A204.1 (cell line): ENCODE data around the gene ZC3H12D.

Source experiments
- FAIRE-seq: peaks from 2 replicates; lab custom pipeline; 2012; peaks lifted over from hg19 to GRCh38; lab: Jason Lieb, UNC

The ZC3H12D gene

GRCh38 chr6:149441740-149442139, 43.1 kb downstream of the ZC3H12D start:
- no peak for FAIRE-seq

- no peak for FAIRE-seq
Measured at GRCh38 chr6:149440735-149441671, 43.8 kb downstream of the ZC3H12D start.

- no peak for FAIRE-seq
Measured at GRCh38 chr6:149439626-149440025, 45.2 kb downstream of the ZC3H12D start.

- no peak for FAIRE-seq
Measured at GRCh38 chr6:149438855-149439254, 46.0 kb downstream of the ZC3H12D start.

DNA sequence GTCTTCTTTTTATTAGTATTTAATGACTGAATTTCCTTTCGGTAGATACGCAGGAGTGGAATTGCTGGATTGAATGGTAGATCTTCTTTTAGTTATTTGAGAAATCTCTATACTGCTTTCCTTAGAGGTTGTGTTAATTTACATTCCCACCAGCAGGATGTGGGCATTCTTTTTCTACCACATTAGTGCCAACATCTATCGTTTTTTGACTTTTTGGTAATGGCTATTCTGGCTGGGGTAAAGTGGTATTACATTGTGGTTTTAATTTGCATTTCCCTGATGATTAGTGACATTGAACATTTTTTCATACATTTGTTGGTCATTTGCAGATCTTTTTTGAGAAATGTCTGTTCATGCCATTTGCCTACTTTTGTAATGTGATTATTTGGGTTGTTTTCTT, 47.6 kb downstream of the ZC3H12D start:
- FAIRE-seq, result no peak

GRCh38 chr6:149436647-149437046, 48.2 kb downstream of the ZC3H12D start:
- no peak for FAIRE-seq

DNA sequence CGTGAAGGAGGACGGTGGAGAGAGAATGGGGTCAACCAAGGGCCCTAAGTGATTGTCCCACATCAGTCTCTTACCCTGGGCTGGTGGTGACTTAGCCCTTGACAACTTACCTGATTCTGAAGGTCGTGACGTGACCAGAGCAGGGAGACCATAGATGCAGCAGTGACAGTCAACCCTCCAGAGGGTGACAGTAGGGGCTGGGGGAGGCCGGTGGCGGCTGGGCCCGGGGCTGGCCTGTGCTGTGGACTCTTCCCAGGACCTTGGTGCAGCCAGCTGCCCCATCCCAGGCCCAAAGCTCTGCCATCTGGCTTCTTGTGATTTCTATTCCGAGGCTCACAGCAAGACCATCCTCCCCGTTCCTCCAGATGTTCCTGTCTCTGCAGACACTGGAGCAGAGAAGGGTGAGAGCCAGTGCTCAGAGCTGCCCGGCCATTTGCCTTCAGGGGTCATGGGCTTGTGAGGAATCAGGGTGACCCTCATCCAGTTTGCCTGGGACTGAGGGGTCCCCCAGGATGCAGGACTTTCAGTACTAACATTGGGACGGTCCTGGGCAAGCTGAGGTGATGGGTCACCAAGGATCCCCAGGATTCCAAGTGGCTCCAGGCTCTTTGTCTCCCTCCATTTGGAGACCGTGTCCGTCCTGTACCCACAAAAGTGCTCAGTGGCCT, 48.8 kb downstream of the ZC3H12D start:
- FAIRE-seq, result no peak

DNA sequence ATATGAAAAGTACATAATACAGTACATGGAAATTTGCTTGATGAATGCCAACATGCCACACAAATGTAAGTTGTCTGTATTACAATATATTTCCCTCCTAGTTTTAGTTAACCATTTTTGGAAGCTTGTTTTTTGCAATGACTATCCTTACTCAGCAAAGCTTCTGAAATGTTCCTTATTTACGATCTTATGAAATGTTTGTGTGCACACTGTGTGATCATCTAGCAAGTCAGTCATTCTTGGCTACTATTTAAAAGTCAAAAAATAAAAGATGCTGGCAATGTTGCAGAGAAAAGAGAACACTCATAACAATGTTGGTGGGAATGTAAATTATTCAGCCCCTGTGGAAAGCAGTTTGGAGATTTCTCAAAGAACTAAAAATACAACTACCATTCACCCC, 50.9 kb downstream of the ZC3H12D start:
- FAIRE-seq, result no peak

DNA sequence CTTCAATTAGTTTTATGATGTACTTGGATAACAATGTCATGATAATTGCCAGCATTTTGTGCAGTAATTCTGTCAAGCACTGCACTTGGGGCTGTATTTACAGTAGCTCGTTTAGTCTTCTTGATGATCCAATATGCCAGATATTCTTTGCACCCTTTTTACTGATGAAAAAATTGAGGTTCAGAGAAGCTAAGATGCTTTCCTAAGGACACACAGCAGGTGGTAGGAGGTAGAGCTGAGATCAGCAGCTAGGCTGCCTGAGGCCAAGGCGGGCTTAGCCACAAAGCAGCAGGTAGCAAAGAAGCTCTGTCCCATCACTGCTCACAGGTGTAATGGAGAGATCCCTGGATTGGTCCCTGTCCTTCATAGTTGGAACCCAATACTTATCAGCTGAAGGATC, 51.4 kb downstream of the ZC3H12D start:
- no peak for FAIRE-seq

- FAIRE-seq, result no peak
Measured at GRCh38 chr6:149431905-149432775, 52.7 kb downstream of the ZC3H12D start.

GRCh38 chr6:149429427-149430360, 55.1 kb downstream of the ZC3H12D start:
- FAIRE-seq, result no peak

- no peak for FAIRE-seq
Measured at GRCh38 chr6:149428606-149429005, 56.2 kb downstream of the ZC3H12D start.

GRCh38 chr6:149425754-149426153, 59.1 kb downstream of the ZC3H12D start:
- FAIRE-seq, result no peak

DNA sequence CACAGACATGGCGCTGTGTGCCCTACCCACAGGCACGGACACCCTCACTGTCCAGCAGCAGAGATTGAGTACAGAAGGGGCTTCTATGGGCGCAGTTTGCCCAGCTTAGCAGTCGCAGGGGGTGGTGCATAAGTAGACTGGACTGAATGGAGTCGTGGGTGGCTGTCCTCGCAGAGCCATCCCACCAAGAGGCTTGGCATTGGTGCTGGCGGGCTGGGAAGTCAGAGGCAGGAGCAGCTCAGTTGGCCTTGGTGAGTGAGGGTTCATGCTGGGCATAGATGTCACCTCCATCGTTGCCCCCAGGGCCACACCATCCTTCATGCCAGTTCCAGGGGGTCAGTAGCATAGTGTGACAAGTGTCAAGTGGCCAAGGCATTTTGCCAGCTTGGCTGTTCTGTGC, 59.6 kb downstream of the ZC3H12D start:
- FAIRE-seq, result no peak

GRCh38 chr6:149423964-149424440, 60.8 kb downstream of the ZC3H12D start:
- no peak for FAIRE-seq

- no peak for FAIRE-seq
Measured at GRCh38 chr6:149422581-149422980, 62.2 kb downstream of the ZC3H12D start.

DNA sequence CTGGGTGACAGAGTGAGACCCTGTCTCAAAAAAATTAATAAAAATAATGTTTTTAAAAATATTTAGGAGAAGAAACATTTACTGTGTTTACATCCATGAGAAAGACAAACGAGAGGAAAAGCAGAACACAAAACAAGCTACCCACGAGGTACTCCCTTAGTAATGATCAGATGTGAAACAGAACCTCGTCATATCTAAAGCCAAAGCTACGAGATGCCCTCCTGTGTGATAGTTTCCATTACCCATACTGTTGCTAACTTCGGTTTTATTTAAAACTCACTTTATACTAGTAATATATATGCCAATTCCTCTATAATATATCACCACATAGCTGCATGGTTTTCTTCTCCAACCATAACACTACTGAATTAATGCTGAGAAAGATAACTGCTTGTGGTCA, 63.7 kb downstream of the ZC3H12D start:
- no peak for FAIRE-seq

DNA sequence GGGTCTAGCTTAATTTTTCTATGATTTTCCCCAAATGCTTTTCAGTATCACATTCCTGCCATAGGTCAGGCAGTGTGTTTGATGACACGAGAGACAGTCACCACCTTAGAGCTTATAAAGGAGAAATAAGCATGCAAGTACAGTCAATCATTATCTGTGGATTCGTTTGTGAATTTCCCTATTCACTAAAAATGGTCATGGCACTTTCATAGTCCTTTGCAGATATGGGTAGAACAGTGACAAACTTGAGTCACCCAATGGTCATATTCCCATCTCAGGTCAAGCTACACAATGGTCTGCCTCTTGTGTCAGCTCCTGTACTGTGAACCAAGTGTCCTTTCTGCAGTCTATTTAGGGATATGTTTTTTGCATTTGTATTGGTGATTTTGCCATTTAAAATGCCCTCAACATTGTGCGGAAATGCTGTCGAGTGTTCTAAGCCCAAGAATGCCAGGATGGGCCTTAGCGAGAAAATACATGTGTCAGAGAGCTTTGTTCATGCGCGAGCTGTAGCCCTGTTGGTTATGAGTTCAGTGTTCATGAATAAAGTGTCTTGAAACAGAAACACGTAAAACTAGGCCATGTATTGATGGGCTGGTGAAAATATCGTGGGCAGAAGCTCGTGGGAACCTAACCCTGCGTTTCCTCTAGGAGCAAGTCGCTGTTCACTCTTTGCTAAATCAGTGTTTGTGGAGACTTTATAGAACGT, 65.0 kb downstream of the ZC3H12D start:
- no peak for FAIRE-seq

GRCh38 chr6:149414821-149415220, 70.0 kb downstream of the ZC3H12D start:
- FAIRE-seq, result no peak

DNA sequence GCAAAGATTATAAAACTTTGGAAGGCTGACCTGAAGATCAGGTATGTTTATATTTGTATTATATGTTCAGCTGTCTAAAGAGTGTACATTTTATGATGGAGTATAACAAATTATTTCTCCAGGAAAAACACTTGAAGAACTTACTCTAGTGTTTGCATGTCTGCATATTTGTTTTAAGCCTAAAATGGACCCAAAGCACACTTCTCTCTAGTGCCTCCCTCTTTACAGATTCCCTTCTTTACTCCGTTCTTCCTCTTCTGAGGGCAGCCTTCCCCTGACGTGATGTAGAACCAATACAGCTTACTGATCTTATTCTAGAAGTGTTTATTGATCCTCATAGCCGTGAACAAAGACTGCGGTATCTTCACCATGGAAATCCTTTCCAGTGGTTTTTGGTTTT, 70.8 kb downstream of the ZC3H12D start:
- FAIRE-seq, result no peak

DNA sequence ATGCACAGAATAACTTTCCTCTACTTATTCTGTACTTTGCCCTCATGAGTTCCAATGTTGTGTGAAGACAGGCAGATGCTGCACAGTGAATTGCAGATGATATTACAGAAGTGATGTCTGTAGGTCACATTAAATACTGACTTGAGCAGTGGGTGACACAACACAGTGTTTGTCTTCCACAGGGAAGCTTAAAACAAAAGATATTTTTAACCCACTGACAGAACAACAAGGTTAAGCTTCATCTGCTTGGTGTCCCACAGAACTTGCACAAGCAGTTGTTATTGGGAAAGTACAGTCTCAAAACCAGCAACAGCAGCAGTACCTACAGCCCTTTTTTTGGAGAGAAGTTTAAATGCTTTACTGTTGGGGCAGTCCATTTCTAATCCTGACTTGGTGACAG, 74.3 kb downstream of the ZC3H12D start:
- FAIRE-seq, result no peak
